Stimulated activated CD4-positive, alpha-beta T cell treated with anti-CD3 and anti-CD28 coated beads, TNF-alpha, amount 100 ng/mL, for 24 hours (primary cell): ENCODE measurements around the gene PTCHD4.
"Not testable (repeated sequence)": the region's sequence is repeated elsewhere in the genome, so short reads cannot be mapped to it uniquely, and the experiment has no call there.

Experiments
- DNase-seq, 3 experiments: peaks; one replicate each; pipeline ENCODE4 v3.0.0-alpha.2; 2020; ENCODE audit warnings: low read depth in 3 of 3

PTCHD4 gene

GRCh38 chr6:48111143-48111506, at the start of gene PTCHD4:
TSS of gene PTCHD4 (minus strand) at chr6:48111197. CDS start at chr6:48068957, 42,240 bp downstream.
- no peak for DNase-seq

GRCh38 chr6:48151142-48151541, 40.1 kb upstream of the PTCHD4 start:
- no peak for DNase-seq

GRCh38 chr6:48150701-48151100, 39.7 kb upstream of the PTCHD4 start:
- DNase-seq: no peak

GRCh38 chr6:48147051-48147450, 36.1 kb upstream of the PTCHD4 start:
- no peak for DNase-seq

- DNase-seq: no peak
Observed at GRCh38 chr6:48144021-48144420, 33.0 kb upstream of the PTCHD4 start.

GRCh38 chr6:48141975-48142374, 31.0 kb upstream of the PTCHD4 start:
- no peak for DNase-seq

GRCh38 chr6:48139818-48140614, 29.0 kb upstream of the PTCHD4 start:
- no peak for DNase-seq

GRCh38 chr6:48136856-48137255, 25.9 kb upstream of the PTCHD4 start:
- no peak for DNase-seq

GRCh38 chr6:48135323-48136084, 24.5 kb upstream of the PTCHD4 start:
- DNase-seq: no peak

GRCh38 chr6:48134246-48134645, 23.2 kb upstream of the PTCHD4 start:
- DNase-seq: no peak

- DNase-seq: no peak
Observed at GRCh38 chr6:48123601-48124000, 12.6 kb upstream of the PTCHD4 start.

GRCh38 chr6:48121983-48122749, 11.2 kb upstream of the PTCHD4 start:
- not testable (repeated sequence) for DNase-seq

GRCh38 chr6:48116699-48117645, 6.0 kb upstream of the PTCHD4 start:
- DNase-seq: no peak

- no peak for DNase-seq
Observed at GRCh38 chr6:48113130-48113529, 2.1 kb upstream of the PTCHD4 start.

GRCh38 chr6:48111575-48111974, 578 bp upstream of the PTCHD4 start:
- DNase-seq: no peak

GRCh38 chr6:48110436-48111142, 408 bp downstream of the PTCHD4 start:
- no peak for DNase-seq

- no peak for DNase-seq
Observed at GRCh38 chr6:48109944-48110343, 1.1 kb downstream of the PTCHD4 start.

GRCh38 chr6:48102476-48103195, 8.4 kb downstream of the PTCHD4 start:
- DNase-seq: not testable (repeated sequence)

- DNase-seq: no peak
Observed at GRCh38 chr6:48101290-48101689, 9.7 kb downstream of the PTCHD4 start.

GRCh38 chr6:48100588-48100895, 10.5 kb downstream of the PTCHD4 start:
- no peak for DNase-seq
